ENCODE measurements around the gene SLC9A9.

DNA sequence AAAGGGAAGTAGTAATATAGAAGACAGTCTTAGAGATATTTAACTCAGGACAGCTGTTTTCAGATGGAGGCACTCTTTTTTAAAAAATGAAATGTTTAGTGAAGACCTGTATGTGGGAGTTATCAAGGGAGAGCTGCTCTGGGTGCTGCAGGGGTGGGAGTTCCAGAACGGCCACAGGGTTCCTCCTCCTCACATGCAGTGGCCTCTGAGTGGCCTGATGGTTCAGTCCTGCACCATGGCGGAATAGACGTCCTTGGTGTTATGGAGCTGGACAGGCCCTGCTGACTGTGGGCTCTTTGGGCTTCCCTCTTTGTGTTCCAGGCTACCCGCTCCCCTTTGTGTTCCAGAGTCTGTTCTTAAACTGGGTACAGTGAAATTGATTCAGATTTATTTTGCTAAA is 602.6 kb downstream of the SLC9A9 start:
- TF ChIP-seq, protein P1, sequence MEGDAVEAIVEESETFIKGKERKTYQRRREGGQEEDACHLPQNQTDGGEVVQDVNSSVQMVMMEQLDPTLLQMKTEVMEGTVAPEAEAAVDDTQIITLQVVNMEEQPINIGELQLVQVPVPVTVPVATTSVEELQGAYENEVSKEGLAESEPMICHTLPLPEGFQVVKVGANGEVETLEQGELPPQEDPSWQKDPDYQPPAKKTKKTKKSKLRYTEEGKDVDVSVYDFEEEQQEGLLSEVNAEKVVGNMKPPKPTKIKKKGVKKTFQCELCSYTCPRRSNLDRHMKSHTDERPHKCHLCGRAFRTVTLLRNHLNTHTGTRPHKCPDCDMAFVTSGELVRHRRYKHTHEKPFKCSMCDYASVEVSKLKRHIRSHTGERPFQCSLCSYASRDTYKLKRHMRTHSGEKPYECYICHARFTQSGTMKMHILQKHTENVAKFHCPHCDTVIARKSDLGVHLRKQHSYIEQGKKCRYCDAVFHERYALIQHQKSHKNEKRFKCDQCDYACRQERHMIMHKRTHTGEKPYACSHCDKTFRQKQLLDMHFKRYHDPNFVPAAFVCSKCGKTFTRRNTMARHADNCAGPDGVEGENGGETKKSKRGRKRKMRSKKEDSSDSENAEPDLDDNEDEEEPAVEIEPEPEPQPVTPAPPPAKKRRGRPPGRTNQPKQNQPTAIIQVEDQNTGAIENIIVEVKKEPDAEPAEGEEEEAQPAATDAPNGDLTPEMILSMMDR (IDR thresholded peaks at IDR 0.05; ENCODE audit: borderline replicate concordance, extremely low read depth, low read length, poor library complexity, severe bottlenecking): no peak
- TF ChIP-seq EZH2 (IDR thresholded peaks at IDR 0.05; ENCODE audit: borderline replicate concordance, low read depth, low read length, severe bottlenecking): no peak

Data from DND-41 (cell line).